Parathyroid adenoma (tissue), 2 donors: ENCODE measurements around the gene VPS13D.

Experiments used
- H2AFZ ChIP-seq: fragments of 300-600 bp; sonication (generic); one replicate; pipeline ENCODE4 v1.7.0; 2017; ENCODE audit warnings: antibody characterized with exemption, mild to moderate bottlenecking
- H3K27ac ChIP-seq: fragments of 300-600 bp; sonication (generic); one replicate; pipeline ENCODE4 v1.7.0; 2017
- H3K27me3 ChIP-seq: fragments of 300-600 bp; sonication (generic); one replicate; pipeline ENCODE4 v1.7.0; 2017; ENCODE audit warnings: low read length; ENCODE audit not compliant: control insufficient read depth, insufficient read depth
- H3K36me3 ChIP-seq: fragments of 300-600 bp; sonication (generic); one replicate; pipeline ENCODE4 v1.7.0; 2017; ENCODE audit warnings: low read length; ENCODE audit not compliant: control insufficient read depth, insufficient read depth
- H3K4me1 ChIP-seq: fragments of 300-600 bp; sonication (generic); one replicate; pipeline ENCODE4 v1.7.0; 2017; ENCODE audit warnings: control low read depth
- H3K4me2 ChIP-seq: fragments of 300-600 bp; sonication (generic); one replicate; pipeline ENCODE4 v1.7.0; 2017; ENCODE audit warnings: low read length
- H3K4me3 ChIP-seq: fragments of 300-600 bp; sonication (generic); one replicate; pipeline ENCODE4 v1.7.0; 2017; ENCODE audit warnings: low read depth, low read length
- H3K79me2 ChIP-seq: fragments of 300-600 bp; sonication (generic); one replicate; pipeline ENCODE4 v1.7.0; 2017; ENCODE audit warnings: control low read depth
- H3K9ac ChIP-seq: fragments of 300-600 bp; sonication (generic); one replicate; pipeline ENCODE4 v1.7.0; 2017; ENCODE audit warnings: mild to moderate bottlenecking
- H3K9me3 ChIP-seq: fragments of 300-600 bp; sonication (generic); one replicate; pipeline ENCODE4 v1.7.0; 2017; ENCODE audit warnings: low read length; ENCODE audit not compliant: control insufficient read depth
- TF ChIP-seq, protein P1 (sequence below): fragments of 300-600 bp; sonication (generic); IDR thresholded peaks from one replicate; pipeline ENCODE4 v1.7.0; 2017; ENCODE audit warnings: antibody characterized with exemption, mild to moderate bottlenecking
- donor health status: primary hyperparathyroidism.

Gene VPS13D

DNA sequence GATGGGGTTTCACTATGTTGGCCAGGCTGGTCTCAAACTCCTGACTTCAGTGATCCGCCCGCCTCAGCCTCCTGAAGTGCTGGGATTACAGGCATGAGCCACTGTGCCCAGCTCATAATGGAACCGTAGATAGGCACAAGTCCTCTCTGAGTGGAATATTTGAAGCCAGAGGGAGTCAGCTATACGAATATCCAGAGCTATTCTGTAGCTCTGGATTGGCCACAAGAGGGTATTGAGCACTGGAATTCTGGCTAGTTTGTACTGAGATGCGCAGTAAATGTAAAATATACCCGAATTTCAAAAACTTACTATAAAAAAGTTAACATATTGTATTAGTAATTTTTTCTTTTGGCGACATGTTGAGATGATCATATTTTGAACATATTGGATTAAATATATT is 851 bp upstream of the VPS13D start:
- Histone ChIP-seq H2AFZ (no peak overlapping the region), H3K79me2 (peaks cover 13% of the 10 kb centered on the region), H3K9ac (no peak overlapping the region), H3K4me2 (no peak overlapping the region), H3K4me3 (no peak overlapping the region), H3K4me1 (peaks cover 3% of the 10 kb centered on the region), H3K27me3 (no peaks in the 10 kb centered on the region), H3K36me3 (no peaks in the 10 kb centered on the region), H3K9me3 (no peaks in the 10 kb centered on the region), H3K27ac (no peak overlapping the region)
- TF ChIP-seq, protein P1, sequence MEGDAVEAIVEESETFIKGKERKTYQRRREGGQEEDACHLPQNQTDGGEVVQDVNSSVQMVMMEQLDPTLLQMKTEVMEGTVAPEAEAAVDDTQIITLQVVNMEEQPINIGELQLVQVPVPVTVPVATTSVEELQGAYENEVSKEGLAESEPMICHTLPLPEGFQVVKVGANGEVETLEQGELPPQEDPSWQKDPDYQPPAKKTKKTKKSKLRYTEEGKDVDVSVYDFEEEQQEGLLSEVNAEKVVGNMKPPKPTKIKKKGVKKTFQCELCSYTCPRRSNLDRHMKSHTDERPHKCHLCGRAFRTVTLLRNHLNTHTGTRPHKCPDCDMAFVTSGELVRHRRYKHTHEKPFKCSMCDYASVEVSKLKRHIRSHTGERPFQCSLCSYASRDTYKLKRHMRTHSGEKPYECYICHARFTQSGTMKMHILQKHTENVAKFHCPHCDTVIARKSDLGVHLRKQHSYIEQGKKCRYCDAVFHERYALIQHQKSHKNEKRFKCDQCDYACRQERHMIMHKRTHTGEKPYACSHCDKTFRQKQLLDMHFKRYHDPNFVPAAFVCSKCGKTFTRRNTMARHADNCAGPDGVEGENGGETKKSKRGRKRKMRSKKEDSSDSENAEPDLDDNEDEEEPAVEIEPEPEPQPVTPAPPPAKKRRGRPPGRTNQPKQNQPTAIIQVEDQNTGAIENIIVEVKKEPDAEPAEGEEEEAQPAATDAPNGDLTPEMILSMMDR: no peak

DNA sequence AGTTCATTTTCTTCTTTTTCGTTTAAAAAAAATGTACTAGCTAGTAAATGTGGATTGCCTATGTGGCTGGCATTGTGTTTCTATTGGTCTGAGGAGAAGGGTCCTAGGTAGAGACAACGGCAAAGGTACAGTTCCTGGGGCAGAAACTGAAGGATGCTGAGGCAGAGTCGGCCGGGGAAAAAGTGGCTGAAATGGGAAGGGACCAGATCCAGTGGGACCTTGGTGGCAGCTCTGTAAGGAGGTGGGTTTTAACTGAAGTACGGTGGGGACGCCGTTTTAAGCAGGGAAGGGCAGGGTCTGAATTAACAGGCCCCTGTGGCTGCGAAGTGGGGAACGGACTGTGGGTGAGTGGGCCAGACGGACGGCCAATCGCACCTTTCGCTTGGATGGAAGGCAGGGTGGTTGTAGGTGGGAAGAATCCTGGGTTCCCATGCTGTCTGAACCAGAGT is 420 bp upstream of the VPS13D start:
- Histone ChIP-seq H3K27ac (no peak overlapping the region), H3K79me2 (peaks cover 13% of the 10 kb centered on the region), H2AFZ (peak overlapping the region; percentile 69), H3K36me3 (no peaks in the 10 kb centered on the region), H3K4me1 (peaks cover 3% of the 10 kb centered on the region), H3K4me2 (peak overlapping the region; percentile 47), H3K27me3 (no peaks in the 10 kb centered on the region), H3K9me3 (no peaks in the 10 kb centered on the region), H3K4me3 (no peak overlapping the region), H3K9ac (no peak overlapping the region)
- TF ChIP-seq, protein P1: no peak

DNA sequence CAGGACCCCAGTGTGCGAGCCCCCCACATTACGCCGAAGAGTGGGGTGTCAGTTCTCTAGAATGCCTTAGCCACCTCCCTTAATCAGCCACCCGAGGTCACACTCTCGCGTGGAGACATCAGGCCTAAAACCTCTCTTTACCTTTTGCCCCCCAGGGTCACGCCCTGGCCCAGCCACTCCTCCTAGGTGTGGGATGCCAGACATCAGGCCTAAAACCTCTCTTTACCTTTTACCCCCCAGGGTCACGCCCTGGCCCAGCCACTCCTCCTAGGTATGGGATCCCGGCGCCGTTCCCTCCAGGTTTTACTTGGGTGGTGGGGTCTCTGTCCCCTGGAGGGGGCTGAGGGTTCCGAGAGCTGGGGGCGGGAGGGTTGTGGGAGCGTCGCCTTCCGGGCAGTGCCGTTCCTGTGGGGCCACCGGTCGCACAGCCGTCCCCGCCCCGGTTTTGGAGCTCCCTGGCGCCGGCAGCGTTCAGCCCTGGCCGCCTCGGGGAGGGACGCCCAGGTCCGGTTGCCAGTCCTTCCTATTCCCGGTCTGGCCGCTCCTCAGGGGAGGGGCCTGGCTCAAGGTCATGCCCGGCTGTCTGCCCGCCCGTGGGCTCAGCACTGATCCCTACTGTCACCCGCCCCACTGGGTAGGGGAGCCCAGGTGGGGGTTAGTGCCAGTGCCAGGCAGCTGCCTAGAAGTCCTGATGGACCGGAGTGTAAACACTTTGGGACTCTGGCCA is 882 bp downstream of the VPS13D start:
- peak overlapping the region; percentile 81 for H3K27ac ChIP-seq
- peak overlapping the region; percentile 62 for H2AFZ ChIP-seq
- peak overlapping the region; percentile 78 for H3K4me2 ChIP-seq
- no peaks in the 10 kb centered on the region for H3K36me3 ChIP-seq
- TF ChIP-seq, protein P1: no peak
- peaks cover 3% of the 10 kb centered on the region for H3K4me1 ChIP-seq
- peak overlapping the region; percentile 85 for H3K4me3 ChIP-seq
- no peaks in the 10 kb centered on the region for H3K27me3 ChIP-seq
- H3K9ac ChIP-seq: peak overlapping the region; percentile 84
- H3K9me3 ChIP-seq: no peaks in the 10 kb centered on the region
- peaks cover 13% of the 10 kb centered on the region for H3K79me2 ChIP-seq

DNA sequence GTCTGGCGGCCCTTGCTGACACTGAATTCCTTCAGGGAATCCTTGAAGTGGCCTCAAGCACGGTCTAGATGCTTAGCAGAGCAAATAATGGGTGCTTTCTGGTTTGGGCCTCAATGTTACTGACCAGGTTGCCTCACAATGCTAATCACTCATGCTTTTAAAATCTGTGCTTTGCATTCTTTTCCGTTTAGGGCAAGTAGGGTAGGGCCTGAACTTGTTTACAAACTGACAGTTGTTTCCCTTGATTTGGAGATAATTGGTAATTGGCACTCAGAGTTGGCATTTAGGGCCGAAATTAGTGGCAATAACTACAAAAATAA is 1.4 kb downstream of the VPS13D start:
- H3K4me2 ChIP-seq: peak overlapping the region; percentile 78
- H3K4me1 ChIP-seq: peaks cover 3% of the 10 kb centered on the region
- TF ChIP-seq, protein P1: no peak
- no peaks in the 10 kb centered on the region for H3K27me3 ChIP-seq
- peak overlapping the region; percentile 84 for H3K9ac ChIP-seq
- peak overlapping the region; percentile 62 for H2AFZ ChIP-seq
- peak overlapping the region; percentile 85 for H3K4me3 ChIP-seq
- no peaks in the 10 kb centered on the region for H3K9me3 ChIP-seq
- no peaks in the 10 kb centered on the region for H3K36me3 ChIP-seq
- H3K79me2 ChIP-seq: peaks cover 13% of the 10 kb centered on the region
- H3K27ac ChIP-seq: peak overlapping the region; percentile 81

DNA sequence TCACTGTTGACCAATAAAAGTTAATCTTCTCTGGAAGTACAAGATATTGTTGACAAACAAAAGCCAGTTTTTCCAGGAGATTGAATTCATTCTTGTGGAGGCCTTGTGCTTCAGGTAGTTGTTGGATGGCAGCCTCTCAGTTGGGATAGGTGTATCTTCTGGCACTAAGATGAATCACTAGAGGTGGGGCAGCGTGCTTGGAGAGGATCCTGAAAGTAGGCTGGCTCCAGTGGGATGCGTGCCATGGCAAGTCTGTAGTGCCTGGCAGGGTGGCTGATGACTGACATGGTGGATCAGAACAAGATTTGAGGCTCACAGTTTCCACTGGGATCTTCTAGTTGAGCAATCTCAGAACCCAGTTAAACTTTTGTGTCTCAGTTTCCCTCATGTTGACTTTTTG is 2.4 kb downstream of the VPS13D start:
- Histone ChIP-seq H3K9ac (no peak overlapping the region), H3K4me2 (peak overlapping the region; percentile 4), H3K27me3 (no peaks in the 10 kb centered on the region), H3K4me1 (peaks cover 3% of the 10 kb centered on the region), H3K9me3 (no peaks in the 10 kb centered on the region), H3K79me2 (peaks cover 13% of the 10 kb centered on the region), H3K27ac (no peak overlapping the region), H2AFZ (no peak overlapping the region), H3K4me3 (no peak overlapping the region), H3K36me3 (no peaks in the 10 kb centered on the region)
- TF ChIP-seq, protein P1: no peak
